Parietal lobe (tissue), 2 donors: Measurements from ENCODE around the gene HECTD4. TPM values are rescaled to one million over a fixed set of nuclear protein-coding genes. Genes with fewer than 3 reads are reported as not detected.

Experiments used
- small RNA-seq: library from RNA; depleted of rRNA; stranded (forward); fragments of <200 nt; gene quantifications from one replicate; pipeline ENCODE3, GENCODE V24; 2014; ENCODE audit warnings: low replicate concordance
- total RNA-seq: library from RNA; depleted of rRNA; stranded (reverse); fragments of >200 nt; gene quantifications from one replicate; pipeline ENCODE4 v1.2.3, GENCODE V29; 2014

Gene HECTD4, protein sequence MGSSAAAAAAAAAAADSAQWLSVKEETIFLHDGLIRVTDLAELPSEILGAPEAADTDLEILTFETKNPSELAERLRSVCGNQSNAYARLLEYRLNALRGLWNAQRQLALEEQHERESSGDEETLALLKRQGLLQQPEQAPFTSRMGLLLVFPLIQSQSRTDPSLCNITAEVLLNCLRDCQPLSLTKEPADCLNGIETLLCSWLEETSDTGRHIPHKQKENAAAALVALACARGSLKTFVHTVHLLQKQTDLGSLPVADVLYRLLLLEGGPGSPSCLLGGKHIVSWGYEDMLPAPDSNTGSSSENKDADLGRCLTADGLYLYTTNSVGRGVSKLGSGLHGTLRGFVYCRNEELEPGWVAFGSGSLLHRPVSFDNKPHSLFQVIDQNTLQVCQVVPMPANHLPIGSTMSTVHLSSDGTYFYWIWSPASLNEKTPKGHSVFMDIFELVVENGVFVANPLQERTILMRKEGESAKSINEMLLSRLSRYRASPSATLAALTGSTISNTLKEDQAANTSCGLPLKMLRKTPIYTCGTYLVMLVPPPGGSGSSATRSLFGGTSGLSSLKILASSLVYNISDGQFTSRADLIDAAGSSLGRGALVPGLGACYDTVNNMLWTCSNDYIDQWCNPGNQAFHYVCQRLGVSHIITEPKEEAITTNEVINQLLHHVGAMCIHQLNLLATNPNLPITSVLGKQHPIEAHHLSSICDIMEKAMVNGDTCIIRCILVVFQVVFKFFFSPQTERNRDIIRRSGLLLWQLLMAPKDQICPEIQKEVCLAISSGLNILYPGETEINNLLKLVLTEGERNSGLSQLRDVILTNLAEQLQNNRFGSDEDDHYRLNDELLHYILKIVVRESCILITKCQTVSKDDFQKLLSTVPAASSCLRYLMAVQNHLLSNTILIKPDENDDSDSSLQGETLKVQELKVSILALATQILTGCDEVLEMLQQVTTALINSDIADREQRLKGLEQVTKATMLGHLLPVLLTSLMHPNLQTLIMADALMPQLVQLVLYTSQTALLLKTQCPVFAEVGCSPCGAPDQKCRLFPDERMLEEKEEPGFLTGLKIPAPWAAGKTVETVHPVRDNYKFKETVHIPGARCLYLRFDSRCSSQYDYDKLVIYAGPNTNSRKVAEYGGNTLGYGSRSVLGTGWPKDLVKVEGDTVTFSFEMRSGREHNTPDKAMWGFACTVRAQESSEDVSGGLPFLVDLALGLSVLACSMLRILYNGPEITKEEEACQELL (N-terminal part only)
- 292 TPM for total RNA-seq

DNA sequence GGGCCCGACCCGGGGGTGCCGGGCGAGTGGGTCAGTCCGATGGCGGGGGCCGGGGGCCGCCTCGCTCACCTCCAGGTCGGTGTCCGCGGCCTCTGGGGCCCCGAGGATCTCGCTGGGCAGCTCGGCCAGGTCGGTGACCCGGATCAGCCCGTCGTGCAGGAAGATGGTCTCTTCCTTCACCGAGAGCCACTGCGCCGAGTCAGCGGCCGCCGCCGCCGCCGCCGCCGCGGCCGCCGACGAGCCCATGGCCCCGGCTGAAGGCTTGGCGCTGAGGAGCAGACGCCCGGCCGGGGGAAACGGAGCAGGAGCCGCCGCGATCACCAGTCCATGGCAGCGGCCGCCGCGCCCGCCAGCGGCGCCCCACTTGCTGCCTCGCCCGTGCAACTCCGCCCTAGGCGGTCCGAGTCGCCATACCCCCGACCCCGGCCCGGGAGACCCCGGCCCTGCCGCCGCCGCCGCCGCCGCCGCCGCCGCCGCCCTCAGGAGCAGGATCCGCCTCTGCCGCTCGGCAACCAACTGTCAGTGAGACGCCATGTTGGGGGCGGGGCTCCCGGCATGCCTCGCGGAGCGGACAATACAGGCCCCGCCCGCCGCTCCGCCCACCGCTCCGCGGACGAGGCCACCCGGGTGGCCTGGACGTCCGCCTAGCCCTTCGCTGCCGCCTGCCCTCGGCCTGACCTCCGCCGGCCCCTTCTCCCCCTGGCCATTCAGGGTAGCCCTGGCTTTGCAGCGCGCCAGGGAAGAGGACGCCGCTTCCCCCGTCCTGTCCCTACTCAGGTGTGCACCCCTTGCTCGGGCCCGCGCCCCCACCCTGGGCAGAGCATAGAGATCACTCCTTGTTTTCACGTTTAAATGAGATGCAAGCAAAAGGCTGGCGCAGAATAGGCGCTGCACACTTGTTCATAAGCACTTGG lies at the start of gene HECTD4:
Gene HECTD4, minus strand, starts transcription at position 549 of the 914 bp plus-strand sequence. Its CDS starts 303 bp downstream, at position 246.

DNA sequence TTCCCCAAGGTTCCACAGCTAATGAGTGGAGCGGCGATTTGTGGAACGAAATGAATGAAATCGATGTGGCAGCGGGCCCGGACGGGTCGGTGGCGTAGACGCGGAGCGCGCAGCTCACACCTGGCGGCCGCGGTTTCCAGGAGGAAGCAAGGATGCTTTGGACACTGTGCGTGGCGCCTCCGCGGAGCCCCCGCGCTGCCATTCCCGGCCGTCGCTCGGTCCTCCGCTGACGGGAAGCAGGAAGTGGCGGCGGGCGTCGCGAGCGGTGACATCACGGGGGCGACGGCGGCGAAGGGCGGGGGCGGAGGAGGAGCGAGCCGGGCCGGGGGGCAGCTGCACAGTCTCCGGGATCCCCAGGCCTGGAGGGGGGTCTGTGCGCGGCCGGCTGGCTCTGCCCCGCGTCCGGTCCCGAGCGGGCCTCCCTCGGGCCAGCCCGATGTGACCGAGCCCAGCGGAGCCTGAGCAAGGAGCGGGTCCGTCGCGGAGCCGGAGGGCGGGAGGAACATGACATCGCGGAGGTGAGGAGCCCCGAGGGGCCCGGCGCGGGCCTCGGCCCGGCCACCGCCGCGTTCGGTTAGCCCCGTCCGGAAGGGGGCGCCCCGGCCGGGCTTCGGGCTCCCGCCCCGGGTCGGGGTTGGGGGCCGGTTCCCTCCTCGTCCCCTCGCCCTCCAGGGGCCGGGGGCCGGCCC lies 36.5 kb upstream of the HECTD4 start, which contains the start of gene PTPN11:
Gene PTPN11, plus strand, starts transcription at position 340 of the 689 bp plus-strand sequence. Its CDS starts 165 bp downstream, at position 505.

DNA sequence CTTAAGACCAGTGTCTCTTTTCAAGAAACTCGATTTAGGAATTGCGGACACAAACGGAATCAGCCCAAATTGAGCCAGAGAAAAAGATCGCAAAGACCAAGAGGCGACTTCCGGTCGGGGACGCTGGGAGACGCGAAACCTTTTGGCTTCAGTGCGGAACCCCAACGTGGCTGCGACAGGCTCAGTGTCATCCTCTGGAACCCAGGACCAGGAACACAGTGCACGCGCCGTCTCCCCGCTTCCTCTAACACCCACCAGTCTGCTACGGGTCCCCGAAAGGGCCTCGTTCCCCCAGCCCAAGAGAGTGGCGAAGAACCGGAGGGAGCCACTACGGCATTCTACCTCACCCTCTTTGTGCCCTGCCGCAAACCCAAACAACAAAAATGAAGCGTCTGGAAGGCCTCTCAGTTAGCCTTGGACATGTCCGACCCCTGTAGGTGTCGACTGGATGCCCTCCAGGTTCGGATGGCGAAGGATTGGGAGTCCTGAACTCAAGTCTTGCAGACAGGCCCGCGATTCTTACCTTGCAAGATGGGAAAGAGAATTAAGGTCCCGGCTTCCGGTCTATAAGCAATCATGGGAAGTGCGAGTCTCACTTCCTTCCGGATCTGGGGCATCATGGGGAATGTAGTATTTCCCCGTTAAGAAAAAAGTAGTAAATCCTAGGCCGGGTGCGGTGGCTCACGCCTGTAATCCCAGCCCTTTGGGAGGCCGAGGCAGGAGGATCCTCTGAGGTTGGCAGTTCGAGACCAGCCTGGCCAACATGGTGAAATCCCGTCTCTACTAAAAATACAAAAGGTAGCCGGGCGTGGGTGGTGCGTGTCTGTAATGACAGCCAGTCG lies 27.1 kb upstream of the HECTD4 start, which contains the start of gene RPL6:
Gene RPL6, minus strand, starts transcription at position 542 of the 842 bp plus-strand sequence. CDS start 949 bp downstream, outside the sequence.

DNA sequence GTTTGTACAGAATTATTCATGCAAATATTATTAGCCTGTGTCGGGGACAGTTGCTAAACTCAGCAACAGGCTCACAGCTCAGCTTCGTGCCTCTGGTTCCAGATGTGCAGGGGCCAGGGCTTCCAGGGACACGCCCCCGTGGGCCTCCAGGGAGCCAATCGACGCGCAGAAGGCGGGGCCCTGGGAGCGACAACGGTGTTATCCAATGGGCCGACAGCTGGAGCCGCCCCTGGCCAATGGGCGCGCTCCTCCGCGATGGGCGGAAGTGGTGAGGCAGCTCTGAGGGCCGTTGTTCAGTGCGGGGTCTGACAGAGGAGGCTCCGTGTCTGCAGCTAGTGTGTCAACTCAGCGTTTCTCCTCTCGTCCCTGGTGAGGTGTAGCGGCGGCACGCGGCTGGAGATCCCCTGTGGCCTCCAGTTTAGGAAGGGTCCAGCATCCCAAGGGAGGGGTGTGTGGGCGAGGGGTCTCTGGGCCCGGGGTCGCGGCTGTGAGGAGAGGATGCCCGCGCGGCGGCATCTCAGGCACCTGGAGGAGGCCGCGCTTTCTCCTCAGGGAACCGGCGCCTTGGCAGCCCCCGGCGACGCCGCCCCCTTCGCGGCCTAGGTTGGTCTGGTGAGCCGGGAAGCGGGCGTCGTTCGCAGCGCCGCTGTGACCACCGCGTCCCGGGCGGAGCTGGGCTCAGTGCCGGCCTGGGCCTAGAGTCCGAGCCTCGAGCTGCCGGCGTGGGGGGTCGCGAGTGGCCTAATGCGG lies 256.8 kb downstream of the HECTD4 start, which contains the start of gene TRAFD1:
Gene TRAFD1, plus strand, starts transcription at position 311 of the 750 bp plus-strand sequence. CDS start 4,963 bp downstream, outside the sequence.

Small RNA genes within 50 kb of the gene (small RNA-seq; reads per million reads assigned to genes)
- not detected for gene RF00019

Other genes with a start within 250 kb of the HECTD4 start
- gene RPL6, start 27.2 kb upstream of the HECTD4 start, total RNA-seq, result 1,067 TPM
- 89.2 TPM for gene PTPN11, start 36.5 kb upstream of the HECTD4 start, total RNA-seq